Natural killer cell (primary cell): ENCODE data around the gene USP37. TPM values are rescaled to one million over a fixed set of nuclear protein-coding genes. Genes with fewer than 3 reads are reported as not detected.

Source experiments
- ATAC-seq, 3 donors: fragments of 150-1000 bp in 2 of 3; fragments of 200-7000 bp in 1 of 3; cut with Tn5 transposase; 1 replicate in 1 of 3; 2 replicates in 2 of 3; pipeline ENCODE4 v1.10.0; 2021; ENCODE audit warnings: mild to moderate bottlenecking in 2 of 3, moderate library complexity in 2 of 3
- DNase-seq, 2 donors: peaks; one replicate each; pipeline versions ENCODE4 v3.0.0 to v3.0.0-alpha.2; 2013 to 2021; ENCODE audit warnings: mixed read lengths in 1 of 2
- H3K27ac ChIP-seq: one replicate; pipeline ENCODE4 v1.5.1; 2013; ENCODE audit warnings: mild to moderate bottlenecking, low read length
- H3K27me3 ChIP-seq: one replicate; pipeline ENCODE4 v1.6.1; 2013; ENCODE audit warnings: low read length; ENCODE audit not compliant: control insufficient read depth, insufficient read depth
- H3K36me3 ChIP-seq: one replicate; pipeline ENCODE4 v1.6.1; 2013; ENCODE audit warnings: low read length; ENCODE audit not compliant: control insufficient read depth, insufficient read depth
- H3K4me1 ChIP-seq: one replicate; pipeline ENCODE4 v1.6.1; 2013; ENCODE audit warnings: low read length; ENCODE audit not compliant: control insufficient read depth, insufficient read depth
- H3K4me3 ChIP-seq: one replicate; pipeline ENCODE4 v1.5.1; 2013; ENCODE audit warnings: low read length
- H3K9me3 ChIP-seq: one replicate; pipeline ENCODE4 v1.6.1; 2013; ENCODE audit warnings: low read length; ENCODE audit not compliant: control insufficient read depth, insufficient read depth
- H3K27ac Mint-ChIP-seq, 2 donors: one replicate each; pipeline ENCODE4 v1.8.0; 2022; ENCODE audit warnings: mild to moderate bottlenecking in 2 of 2, mixed read lengths in 2 of 2, moderate library complexity in 1 of 2
- H3K27me3 Mint-ChIP-seq, 2 donors: one replicate each; pipeline ENCODE4 v1.8.0; 2022; ENCODE audit warnings: low read depth in 2 of 2, mixed read lengths in 2 of 2
- H3K36me3 Mint-ChIP-seq: one replicate; pipeline ENCODE4 v1.8.0; 2022; ENCODE audit warnings: mixed read lengths
- H3K4me1 Mint-ChIP-seq, 2 donors: one replicate each; pipeline ENCODE4 v1.8.0; 2022; ENCODE audit warnings: mixed read lengths in 2 of 2
- H3K4me3 Mint-ChIP-seq: one replicate; pipeline ENCODE4 v1.8.0; 2022; ENCODE audit warnings: mild to moderate bottlenecking, moderate library complexity, mixed read lengths
- H3K9me3 Mint-ChIP-seq, 2 donors: one replicate each; pipeline ENCODE4 v1.8.0; 2022; ENCODE audit warnings: mixed read lengths in 2 of 2
- WGBS: methylation state at CpG from one replicate; pipeline ENCODE4 v1.1.7; 2013; ENCODE audit warnings: missing lambda C conversion rate; ENCODE audit not compliant: insufficient coverage; 5-methylcytosine and 5-hydroxymethylcytosine counted together
- intact Hi-C: fragments of 100-400 bp; cut with micrococcal nuclease; formaldehyde crosslinking; loops from one replicate; pipeline ENCODE4 v1.14.2; 2022
- total RNA-seq, 4 donors: library from RNA; stranded (reverse); fragments of 120-200 nt in 1 of 4; gene quantifications; one replicate each; pipeline versions ENCODE4 v1.2.3 to v1.2.4, GENCODE V29; 2013 to 2022
- TF ChIP-seq, protein P1 (sequence below): fragments of 200-600 bp; IDR thresholded peaks from one replicate; pipeline ENCODE4 v1.8.0; 2022; ENCODE audit warnings: antibody characterized with exemption

The USP37 gene
- total RNA-seq, 3 donors from 2014 or later (not counting 1 experiment from before 2014, with no cell fraction given), result 18.3 to 26.2 (median 21.6) TPM

DNA sequence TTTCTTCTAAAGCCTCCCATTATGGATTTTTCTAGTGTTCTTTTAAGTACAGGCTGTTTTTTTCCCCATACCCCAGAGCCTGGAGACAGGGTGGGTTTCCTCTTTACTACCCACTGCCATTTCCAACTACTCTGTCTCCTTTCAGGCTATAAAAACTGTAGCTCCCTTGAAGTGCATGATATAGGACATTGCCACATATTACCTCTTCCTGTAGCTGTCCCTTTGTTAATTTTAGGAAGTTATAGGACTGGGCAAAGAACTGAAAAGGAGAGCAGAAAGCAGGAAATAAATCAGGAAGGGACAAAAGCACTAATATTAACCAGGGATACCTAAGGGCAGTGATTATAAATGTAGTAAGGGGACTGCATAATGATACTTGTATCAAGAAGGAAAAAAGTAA lies 95.2 kb downstream of the USP37 start:
- H3K27ac Mint-ChIP-seq, result peak overlapping the region in 1 of 2 donors; percentile 75
- ATAC-seq, result no peak

DNA sequence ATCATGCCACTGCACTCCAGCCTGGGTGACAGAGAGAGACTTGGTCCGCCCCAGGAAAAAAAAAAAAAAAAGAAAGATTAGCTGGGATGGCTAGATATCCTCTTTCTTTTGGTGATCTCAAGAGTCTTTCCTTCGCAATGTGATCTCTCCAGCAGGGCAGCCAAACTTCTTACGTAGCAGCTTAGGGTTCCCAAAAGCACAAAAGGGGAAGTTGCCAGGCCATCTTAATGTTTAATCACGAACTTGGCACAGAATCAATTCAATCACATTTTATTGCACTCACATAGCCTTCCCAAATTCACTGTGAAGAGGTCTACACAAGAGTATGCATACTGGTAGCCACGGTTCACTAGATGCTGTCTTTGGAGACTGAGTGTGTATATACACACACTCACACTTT lies 96.2 kb downstream of the USP37 start:
- Histone ChIP-seq H3K27ac (no peak overlapping the region), H3K4me3 (no peak overlapping the region), H3K36me3 (peaks cover 27% of the 10 kb centered on the region), H3K4me1 (peaks cover 9% of the 10 kb centered on the region), H3K27me3 (no peaks in the 10 kb centered on the region), H3K9me3 (no peaks in the 10 kb centered on the region)
- intact Hi-C loops, result no loop called here
- TF ChIP-seq, protein P1, sequence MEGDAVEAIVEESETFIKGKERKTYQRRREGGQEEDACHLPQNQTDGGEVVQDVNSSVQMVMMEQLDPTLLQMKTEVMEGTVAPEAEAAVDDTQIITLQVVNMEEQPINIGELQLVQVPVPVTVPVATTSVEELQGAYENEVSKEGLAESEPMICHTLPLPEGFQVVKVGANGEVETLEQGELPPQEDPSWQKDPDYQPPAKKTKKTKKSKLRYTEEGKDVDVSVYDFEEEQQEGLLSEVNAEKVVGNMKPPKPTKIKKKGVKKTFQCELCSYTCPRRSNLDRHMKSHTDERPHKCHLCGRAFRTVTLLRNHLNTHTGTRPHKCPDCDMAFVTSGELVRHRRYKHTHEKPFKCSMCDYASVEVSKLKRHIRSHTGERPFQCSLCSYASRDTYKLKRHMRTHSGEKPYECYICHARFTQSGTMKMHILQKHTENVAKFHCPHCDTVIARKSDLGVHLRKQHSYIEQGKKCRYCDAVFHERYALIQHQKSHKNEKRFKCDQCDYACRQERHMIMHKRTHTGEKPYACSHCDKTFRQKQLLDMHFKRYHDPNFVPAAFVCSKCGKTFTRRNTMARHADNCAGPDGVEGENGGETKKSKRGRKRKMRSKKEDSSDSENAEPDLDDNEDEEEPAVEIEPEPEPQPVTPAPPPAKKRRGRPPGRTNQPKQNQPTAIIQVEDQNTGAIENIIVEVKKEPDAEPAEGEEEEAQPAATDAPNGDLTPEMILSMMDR, result no peak
- WGBS, result 76% methylated on average over 5 of the region's 5 CpGs
- no peaks in the 10 kb centered on the region for H3K9me3 Mint-ChIP-seq
- no peak for DNase-seq
- H3K27ac Mint-ChIP-seq, result peak overlapping the region; percentile 75 to 86
- no peaks in the 10 kb centered on the region for H3K27me3 Mint-ChIP-seq
- no peak overlapping the region for H3K4me3 Mint-ChIP-seq
- H3K36me3 Mint-ChIP-seq, result no peaks in the 10 kb centered on the region
- ATAC-seq, result no peak
- H3K4me1 Mint-ChIP-seq, result peaks cover 20 to 29% of the 10 kb centered on the region in 2 donors

More for the DNA sequence above, 95.2 kb downstream of the USP37 start:
- Mint-ChIP-seq H3K4me3 (no peak overlapping the region), H3K27me3 (no peaks in the 10 kb centered on the region), H3K9me3 (no peaks in the 10 kb centered on the region), H3K4me1 (peaks cover 20 to 29% of the 10 kb centered on the region in 2 donors), H3K36me3 (no peaks in the 10 kb centered on the region)
- intact Hi-C loops, result no loop called here
- H3K9me3 ChIP-seq, result no peaks in the 10 kb centered on the region
- peaks cover 33% of the 10 kb centered on the region for H3K36me3 ChIP-seq
- no peak for DNase-seq
- TF ChIP-seq, protein P1, result no peak
- H3K27me3 ChIP-seq, result no peaks in the 10 kb centered on the region
- peaks cover 9% of the 10 kb centered on the region for H3K4me1 ChIP-seq
- H3K4me3 ChIP-seq, result no peak overlapping the region
- H3K27ac ChIP-seq, result no peak overlapping the region

DNA sequence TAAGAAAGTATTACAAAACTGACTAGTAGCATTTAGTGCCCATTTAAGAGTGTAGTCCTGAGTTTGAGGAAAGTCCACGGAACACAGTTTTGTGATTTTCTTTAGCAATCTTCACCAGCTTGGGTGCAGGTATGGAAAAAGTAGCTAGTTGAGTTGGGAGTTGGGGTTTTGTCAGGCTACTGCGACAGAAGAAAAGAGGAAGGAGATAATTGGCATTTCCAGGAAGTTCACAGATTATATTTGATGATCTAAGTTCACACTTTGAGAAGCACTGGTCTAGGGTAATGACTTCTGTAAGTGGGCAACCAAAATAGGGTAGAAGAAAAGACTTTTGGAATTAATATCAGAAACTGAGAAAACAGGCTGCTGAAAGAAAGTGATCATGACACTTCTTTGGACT lies 97.1 kb downstream of the USP37 start:
- Mint-ChIP-seq H3K27me3 (no peaks in the 10 kb centered on the region), H3K4me1 (peaks cover 25 to 33% of the 10 kb centered on the region in 2 donors), H3K27ac (peak overlapping the region; percentile 75 to 86), H3K36me3 (no peaks in the 10 kb centered on the region), H3K9me3 (no peaks in the 10 kb centered on the region), H3K4me3 (peak overlapping the region; percentile 38)
- Histone ChIP-seq H3K4me3 (no peak overlapping the region), H3K4me1 (peaks cover 9% of the 10 kb centered on the region), H3K27ac (peak overlapping the region; percentile 60), H3K36me3 (peaks cover 22% of the 10 kb centered on the region), H3K27me3 (no peaks in the 10 kb centered on the region), H3K9me3 (no peaks in the 10 kb centered on the region)
- 46% methylated on average over 2 of the region's 2 CpGs for WGBS
- DNase-seq (no peak), ATAC-seq (peak in 1 of 3 donors; percentile 34)
- intact Hi-C loops, result no loop called here
- TF ChIP-seq, protein P1, result no peak

DNA sequence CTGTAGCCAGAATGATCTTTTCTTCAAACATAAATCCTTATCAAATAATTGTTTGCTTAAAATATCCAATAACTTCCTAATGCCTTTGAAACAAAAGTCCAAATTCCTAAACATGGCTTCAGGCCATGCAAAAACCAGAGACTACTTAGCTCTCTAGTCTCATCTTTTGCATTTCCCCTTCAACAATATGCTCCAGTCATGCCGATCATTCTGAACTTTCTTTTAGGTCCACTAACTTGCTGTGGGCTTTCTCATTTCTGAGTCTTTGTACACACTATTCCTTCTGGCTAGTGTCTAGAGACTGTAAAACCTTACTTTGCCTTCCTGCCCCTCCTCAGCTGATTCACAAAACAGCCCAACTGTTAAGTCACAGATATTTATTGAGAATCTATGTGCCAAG lies 97.7 kb downstream of the USP37 start:
- H3K4me3 ChIP-seq, result no peak overlapping the region
- peaks cover 9% of the 10 kb centered on the region for H3K4me1 ChIP-seq
- H3K36me3 ChIP-seq, result peaks cover 20% of the 10 kb centered on the region
- ATAC-seq (no peak), DNase-seq (no peak)
- peak overlapping the region; percentile 60 for H3K27ac ChIP-seq
- Mint-ChIP-seq H3K27ac (peak overlapping the region; percentile 75 to 86), H3K4me1 (peaks cover 29 to 37% of the 10 kb centered on the region in 2 donors), H3K4me3 (no peak overlapping the region), H3K27me3 (no peaks in the 10 kb centered on the region), H3K9me3 (no peaks in the 10 kb centered on the region), H3K36me3 (no peaks in the 10 kb centered on the region)
- no peaks in the 10 kb centered on the region for H3K27me3 ChIP-seq
- no peaks in the 10 kb centered on the region for H3K9me3 ChIP-seq
- intact Hi-C loops, result no loop called here
- WGBS, result 0% methylated on average over 1 of the region's 1 CpG
- TF ChIP-seq, protein P1, result no peak
